Measurements from ENCODE around the gene USP6NL. TPM values are rescaled to one million over a fixed set of nuclear protein-coding genes. Genes with fewer than 3 reads are reported as not detected.

The USP6NL gene
- total and polyA plus RNA-seq, 2 of the 8 experiments (the other 6 are each of a cell fraction or from before 2014, with no cell fraction given): 10.9 to 28.8 TPM

DNA sequence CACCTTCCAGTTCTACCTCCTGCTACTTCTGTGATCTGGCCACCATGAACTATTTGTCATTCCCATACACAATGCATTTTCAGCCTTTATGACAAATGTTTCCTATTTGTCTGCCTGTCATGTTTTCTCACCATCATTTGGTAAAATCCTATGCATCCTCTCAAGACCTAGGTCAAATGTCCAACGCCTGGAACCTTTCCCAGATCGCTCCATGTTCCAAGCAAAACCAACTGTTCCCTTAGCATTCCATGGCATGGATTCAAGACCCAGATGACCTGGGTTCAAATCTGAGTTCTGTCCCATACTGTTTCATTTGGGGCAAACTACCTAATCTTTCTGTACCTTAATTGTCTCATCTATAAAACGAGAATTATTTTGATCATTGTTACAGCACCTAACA, 98.9 kb downstream of the USP6NL start:
- Histone ChIP-seq H3K4me3 (ENCODE audit: extremely low read depth in 1 of 4, insufficient read depth in 2 of 4, low read depth in 3 of 4, low read length in 4 of 4) (no peak overlapping the region), H3K56ac (replicated peaks; ENCODE audit: insufficient read length, low read depth, low read length) (no peak overlapping the region), H3K9ac (replicated peaks in 1 of 4; ENCODE audit: extremely low read depth in 1 of 4, low read depth in 3 of 4, low read length in 3 of 4) (no peak overlapping the region), H3K79me2 (ENCODE audit: control insufficient read depth in 1 of 2, insufficient read depth in 2 of 2, low read length in 2 of 2) (peaks cover 0 to 8% of the 10 kb centered on the region in 2 experiments; a peak in 1 of 4 replicates), H3K9me3 (ENCODE audit: insufficient read depth in 2 of 2, low read depth in 1 of 2, low read length in 1 of 2) (no peaks in the 10 kb centered on the region), H2BK5ac (ENCODE audit: low read depth, low read length) (no peak overlapping the region), H4K91ac (replicated peaks; ENCODE audit: insufficient read length, low read length) (no peak overlapping the region), H3K14ac (ENCODE audit: insufficient read length) (no peak overlapping the region), H3K18ac (ENCODE audit: extremely low read depth, low read length) (no peak overlapping the region), H3K36me3 (ENCODE audit: control insufficient read depth in 2 of 4, insufficient read depth in 4 of 4, low read length in 3 of 4) (peaks cover 0 to 6% (median 0%) of the 10 kb centered on the region in 4 experiments; a peak in 1 of 8 replicates), H3K23me2 (ENCODE audit: low read depth, low read length) (no peaks in the 10 kb centered on the region; the same call in 1 of the 2 replicates), H3K23ac (ENCODE audit: insufficient read length) (no peak overlapping the region), H3K4ac (replicated peaks; ENCODE audit: insufficient read length, low read depth, low read length) (no peak overlapping the region), H3K4me2 (ENCODE audit: insufficient read depth in 1 of 2, low read depth in 2 of 2, low read length in 2 of 2) (no peak overlapping the region), H2AFZ (ENCODE audit: low read length) (no peak overlapping the region), H2BK12ac (ENCODE audit: low read depth, low read length) (no peak overlapping the region), H3K27me3 (replicated peaks in 1 of 4; ENCODE audit: control insufficient read depth in 3 of 4, extremely low read depth in 1 of 4, insufficient read depth in 3 of 4, low read length in 3 of 4) (no peaks in the 10 kb centered on the region), H2BK15ac (ENCODE audit: low read length) (no peak overlapping the region), H2AK5ac (ENCODE audit: low read depth, low read length) (no peak overlapping the region), H4K20me1 (replicated peaks in 1 of 2; ENCODE audit: control insufficient read depth in 1 of 2, insufficient read depth in 2 of 2, low read length in 2 of 2) (no peaks in the 10 kb centered on the region), H3K79me1 (ENCODE audit: low read depth, low read length) (no peaks in the 10 kb centered on the region; the same call in 1 of the 2 replicates), H3K4me1 (replicated peaks in 1 of 4; ENCODE audit: control insufficient read depth in 3 of 4, insufficient read depth in 4 of 4, low read length in 3 of 4) (peaks cover 0 to 8% (median 0%) of the 10 kb centered on the region in 4 experiments; a peak in 1 of 7 replicates), H2BK120ac (replicated peaks; ENCODE audit: low read depth, low read length) (no peak overlapping the region), H4K5ac (ENCODE audit: insufficient read length, low read depth, low read length) (no peak overlapping the region), H4K8ac (ENCODE audit: extremely low read depth, insufficient read depth, low read length) (no peak overlapping the region), H3K27ac (ENCODE audit: low read depth, low read length) (no peak overlapping the region), H2BK20ac (ENCODE audit: low read length) (no peak overlapping the region)
- ChIA-PET POLR2A (ENCODE audit: partially characterized antibody) (no interaction called here), CTCF (ENCODE audit: partially characterized antibody) (interaction anchor here (1.2 to 1.6 kb wide), 3 partner anchors 212 to 245 kb away, joined by 3 to 8 read pairs (median 3); no protein-coding TSS in a partner anchor)
- FAIRE-seq: peak; percentile 24
- no peak for DNase-seq (ENCODE audit: low read depth in 1 of 2, low spot score in 2 of 2)
- no peak for TF ChIP-seq BRCA1 (IDR thresholded peaks at IDR 0.05; ENCODE audit: low read depth, low read length)
- TF ChIP-seq SAP30 (IDR thresholded peaks at IDR 0.05; ENCODE audit: insufficient read depth, insufficient replicate concordance, low read length): no peak
- no peak for TF ChIP-seq TAF7 (optimal IDR thresholded peaks at IDR 0.05; ENCODE audit: borderline replicate concordance, low read depth, low read length)
- TF ChIP-seq SIN3A (conservative IDR thresholded peaks at IDR 0.05 in 1 of 2, IDR thresholded peaks at IDR 0.05 in 1 of 2; ENCODE audit: low read depth in 1 of 2, low read length in 2 of 2): no peak
- TF ChIP-seq ZNF274 (IDR thresholded peaks at IDR 0.05; ENCODE audit: borderline replicate concordance, extremely low read depth, low read length): no peak
- no peak for TF ChIP-seq SIRT6 (IDR thresholded peaks at IDR 0.05; ENCODE audit: low read length)
- no peak for TF ChIP-seq EGR1 (IDR thresholded peaks at IDR 0.05; ENCODE audit: borderline replicate concordance, low read depth, low read length)
- no peak for TF ChIP-seq CBX5 (IDR thresholded peaks at IDR 0.05; ENCODE audit: low read depth, low read length)
- TF ChIP-seq TEAD4 (IDR thresholded peaks at IDR 0.05; ENCODE audit: low read depth, low read length): no peak
- no peak for TF ChIP-seq JUND (IDR thresholded peaks at IDR 0.05; ENCODE audit: low read length)
- TF ChIP-seq RXRA (IDR thresholded peaks at IDR 0.05; ENCODE audit: insufficient read depth, low read depth, low read length): no peak
- WGBS, 2 experiments (ENCODE audit: extremely low coverage in 1 of 2, insufficient coverage in 1 of 2, insufficient read length in 1 of 2, insufficient replicate concordance in 2 of 2, low coverage in 1 of 2, low lambda C conversion rate in 2 of 2, missing lambda C conversion rate in 1 of 2): 88% methylated on average over 3 of the region's 3 CpGs; no CpG with 5 or more reads in 1 of the 2 experiments
